ENCODE results near the gene EEF2KMT. TPM values are rescaled to one million over a fixed set of nuclear protein-coding genes. Genes with fewer than 3 reads are reported as not detected.

Gene EEF2KMT
- total RNA-seq, 6 experiments from 2014 or later: 6.0 to 10.8 (median 7.4) TPM

DNA sequence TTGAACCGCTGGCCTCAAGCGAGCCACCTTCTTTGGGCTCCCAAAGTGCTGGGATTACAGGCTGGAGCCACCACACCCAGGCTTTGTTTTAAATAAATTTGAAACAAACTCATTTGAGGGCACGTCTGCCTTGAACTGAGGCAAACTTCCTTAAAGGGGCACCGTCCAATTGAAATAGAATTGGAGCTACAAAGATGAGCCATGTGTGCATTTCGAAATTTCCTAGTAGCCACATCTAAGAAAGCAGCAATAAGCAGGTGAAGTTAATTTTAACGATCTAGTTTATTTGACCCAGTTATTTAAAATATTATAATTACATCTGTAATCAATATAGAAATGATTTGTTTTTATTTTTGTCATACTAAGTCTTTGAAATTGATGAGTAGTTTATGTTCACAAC, 31.1 kb downstream of the EEF2KMT start:
- DNase-seq (no peak), ATAC-seq (no peak)
- Histone ChIP-seq H3K36me3 (no peaks in the 10 kb centered on the region), H3K4me1 (peaks cover 0 to 5% (median 0%) of the 10 kb centered on the region in 4 donors), H3K4me3 (no peak overlapping the region), H3K9me3 (no peaks in the 10 kb centered on the region), H3K27ac (no peak overlapping the region), H3K27me3 (no peaks in the 10 kb centered on the region)
- no peak for TF ChIP-seq POLR2A (IDR thresholded peaks at IDR 0.05)
- TF ChIP-seq, protein P1, sequence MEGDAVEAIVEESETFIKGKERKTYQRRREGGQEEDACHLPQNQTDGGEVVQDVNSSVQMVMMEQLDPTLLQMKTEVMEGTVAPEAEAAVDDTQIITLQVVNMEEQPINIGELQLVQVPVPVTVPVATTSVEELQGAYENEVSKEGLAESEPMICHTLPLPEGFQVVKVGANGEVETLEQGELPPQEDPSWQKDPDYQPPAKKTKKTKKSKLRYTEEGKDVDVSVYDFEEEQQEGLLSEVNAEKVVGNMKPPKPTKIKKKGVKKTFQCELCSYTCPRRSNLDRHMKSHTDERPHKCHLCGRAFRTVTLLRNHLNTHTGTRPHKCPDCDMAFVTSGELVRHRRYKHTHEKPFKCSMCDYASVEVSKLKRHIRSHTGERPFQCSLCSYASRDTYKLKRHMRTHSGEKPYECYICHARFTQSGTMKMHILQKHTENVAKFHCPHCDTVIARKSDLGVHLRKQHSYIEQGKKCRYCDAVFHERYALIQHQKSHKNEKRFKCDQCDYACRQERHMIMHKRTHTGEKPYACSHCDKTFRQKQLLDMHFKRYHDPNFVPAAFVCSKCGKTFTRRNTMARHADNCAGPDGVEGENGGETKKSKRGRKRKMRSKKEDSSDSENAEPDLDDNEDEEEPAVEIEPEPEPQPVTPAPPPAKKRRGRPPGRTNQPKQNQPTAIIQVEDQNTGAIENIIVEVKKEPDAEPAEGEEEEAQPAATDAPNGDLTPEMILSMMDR (IDR thresholded peaks at IDR 0.05): no peak
- WGBS (ENCODE audit: insufficient coverage, low coverage, low lambda C conversion rate, missing lambda C conversion rate): 73% methylated on average over 6 of the region's 6 CpGs
- intact Hi-C loops (cut with DNase I): no loop called here

DNA sequence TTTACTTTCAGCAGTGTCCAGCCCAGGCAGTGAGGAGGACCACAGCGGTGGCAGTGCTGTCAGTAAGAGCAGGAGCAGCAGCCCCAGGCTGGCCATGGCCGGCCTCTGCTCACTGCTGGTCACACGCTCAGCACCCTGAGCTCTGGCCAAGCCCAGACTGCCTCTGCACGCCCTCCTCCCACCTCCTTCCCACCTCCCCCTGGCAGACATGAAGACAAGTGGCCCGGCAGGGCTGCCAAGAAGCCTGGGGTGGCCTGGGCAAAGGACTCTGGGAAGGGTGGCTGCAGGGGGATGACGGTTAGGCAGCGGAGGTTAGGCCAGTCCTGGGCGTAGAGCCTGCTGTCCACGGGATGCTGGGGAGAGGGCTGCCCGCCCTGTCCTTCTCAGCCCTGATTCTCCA, 31.8 kb downstream of the EEF2KMT start, which contains the start of gene C16orf89:
Gene C16orf89, minus strand, starts transcription at position 144 of the 400 bp plus-strand sequence. Its CDS starts 48 bp downstream, at position 96.
- ATAC-seq (peak in 1 of 4 donors; percentile 30), DNase-seq (no peak)
- no peak within 1 kb of the TSS for H3K27ac ChIP-seq
- no peaks in the 10 kb centered on the region for H3K4me1 ChIP-seq
- H3K9me3 ChIP-seq: no peaks in the 10 kb centered on the region
- H3K4me3 ChIP-seq: no peak within 1 kb of the TSS
- TF ChIP-seq, protein P1 (IDR thresholded peaks at IDR 0.05): no peak
- TF ChIP-seq POLR2A (IDR thresholded peaks at IDR 0.05): no peak
- no peaks in the 10 kb centered on the region for H3K36me3 ChIP-seq
- H3K27me3 ChIP-seq: no peaks in the 10 kb centered on the region
- intact Hi-C loops (cut with DNase I): no loop called here
- 100% methylated on average over 1 of the region's 10 CpGs for WGBS (ENCODE audit: insufficient coverage, low coverage, low lambda C conversion rate, missing lambda C conversion rate)

DNA sequence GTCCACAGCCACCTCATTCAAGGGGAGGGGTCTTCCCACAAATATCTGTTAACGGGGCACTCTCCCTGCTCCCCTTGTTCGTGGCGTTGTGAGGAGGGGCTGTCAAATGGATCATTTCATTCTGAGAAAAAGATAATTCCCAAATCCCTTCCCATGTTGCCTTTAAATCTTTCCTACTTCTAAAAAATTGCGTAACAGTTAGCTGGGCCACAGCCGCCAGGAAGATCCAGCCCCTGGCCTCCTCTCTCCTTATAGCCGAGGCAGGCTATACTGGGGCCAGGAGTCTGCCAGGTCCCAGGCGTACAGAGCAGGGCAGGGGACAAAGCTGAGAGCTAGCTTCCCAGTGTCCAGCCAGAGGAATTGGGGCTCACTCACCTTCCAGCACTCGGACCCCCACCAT, 32.3 kb downstream of the EEF2KMT start:
- no peak for TF ChIP-seq POLR2A (IDR thresholded peaks at IDR 0.05)
- TF ChIP-seq, protein P1 (IDR thresholded peaks at IDR 0.05): no peak
- no peak for DNase-seq
- H3K27me3 ChIP-seq: no peaks in the 10 kb centered on the region
- no peaks in the 10 kb centered on the region for H3K4me1 ChIP-seq
- H3K4me3 ChIP-seq: no peak overlapping the region
- no peaks in the 10 kb centered on the region for H3K36me3 ChIP-seq
- no peak overlapping the region for H3K27ac ChIP-seq
- WGBS (ENCODE audit: insufficient coverage, low coverage, low lambda C conversion rate, missing lambda C conversion rate): 65% methylated on average over 5 of the region's 8 CpGs
- no peaks in the 10 kb centered on the region for H3K9me3 ChIP-seq
- intact Hi-C loops (cut with DNase I): no loop called here
- no peak for ATAC-seq

- WGBS (ENCODE audit: insufficient coverage, low coverage, low lambda C conversion rate, missing lambda C conversion rate): 80% methylated on average over 1 of the region's 7 CpGs
- H3K27ac ChIP-seq: no peak overlapping the region
- no peaks in the 10 kb centered on the region for H3K9me3 ChIP-seq
- DNase-seq: no peak
- no peaks in the 10 kb centered on the region for H3K27me3 ChIP-seq
- no peaks in the 10 kb centered on the region for H3K4me1 ChIP-seq
- no peaks in the 10 kb centered on the region for H3K36me3 ChIP-seq
- H3K4me3 ChIP-seq: no peak overlapping the region
- ATAC-seq: no peak
- TF ChIP-seq, protein P1 (IDR thresholded peaks at IDR 0.05): no peak
- TF ChIP-seq POLR2A (IDR thresholded peaks at IDR 0.05): no peak
- intact Hi-C loops (cut with DNase I): no loop called here
Measured at GRCh38 chr16:5064915-5065314, 32.7 kb downstream of the EEF2KMT start.
